Stomach (tissue), 9 donors: ENCODE results near the gene WBP4. TPM values are rescaled to one million over a fixed set of nuclear protein-coding genes. Genes with fewer than 3 reads are reported as not detected.

Experiments used
- DNase-seq, 2 donors: peaks; one replicate each; pipeline versions ENCODE4 v3.0.0 to v3.0.0-alpha.2; 2013 to 2019
- H3K27ac ChIP-seq, 5 donors: fragments of 200-600 bp in 4 of 5; sonication (generic) in 4 of 5; one replicate each; pipeline ENCODE4 v1.5.1; 2013 to 2019; ENCODE audit warnings: mild to moderate bottlenecking in 1 of 5, moderate library complexity in 1 of 5
- H3K27me3 ChIP-seq, 3 donors: fragments of 200-600 bp; sonication (generic); one replicate each; pipeline ENCODE4 v1.5.1; 2017 to 2019; ENCODE audit warnings: mixed run types in 1 of 3
- H3K36me3 ChIP-seq, 4 donors: fragments of 200-600 bp; sonication (generic); 1 replicate in 3 of 4; 2 replicates in 1 of 4; pipeline ENCODE4 v1.5.1; 2016 to 2019
- H3K4me1 ChIP-seq, 4 donors: fragments of 200-600 bp; sonication (generic); one replicate each; pipeline ENCODE4 v1.5.1; 2016 to 2019
- H3K4me3 ChIP-seq, 4 donors: fragments of 200-600 bp; sonication (generic) in 3 of 4; one replicate each; pipeline ENCODE4 v1.5.1; 2016 to 2019; ENCODE audit warnings: mild to moderate bottlenecking in 1 of 4
- H3K9me3 ChIP-seq, 4 donors: fragments of 200-600 bp; sonication (generic); one replicate each; pipeline ENCODE4 v1.5.1; 2016 to 2019
- CTCF ChIP-seq, 7 experiments: fragments of 450-650 bp in 4 of 7; fragments of 200-600 bp in 3 of 7; sonication (generic) in 3 of 7; IDR thresholded peaks; one replicate each; pipeline ENCODE4 v1.5.1; 2016 to 2019; ENCODE audit warnings: antibody characterized with exemption in 7 of 7, control low read depth in 2 of 7, mild to moderate bottlenecking in 1 of 7
- EP300 ChIP-seq: sonication (generic); formaldehyde crosslinking; IDR thresholded peaks from one replicate; pipeline ENCODE4 v1.6.1; 2017; ENCODE audit warnings: antibody characterized with exemption
- POLR2A ChIP-seq, 4 donors: fragments of 450-650 bp; IDR thresholded peaks; one replicate each; pipeline ENCODE4 v1.6.1; 2016; ENCODE audit warnings: antibody characterized with exemption in 4 of 4, control low read depth in 2 of 4, mild to moderate bottlenecking in 1 of 4, moderate library complexity in 1 of 4
- POLR2AphosphoS5 ChIP-seq, 3 donors: sonication (generic); formaldehyde crosslinking; IDR thresholded peaks; one replicate each; pipeline ENCODE4 v1.6.1; 2016; ENCODE audit warnings: antibody characterized with exemption in 3 of 3
- WGBS, 5 donors: extraction: QIAGEN DNeasy Blood & Tissue Kit in 3 of 5; methylation state at CpG; one replicate each; pipeline versions ENCODE4 v1.1.5 to v1.1.7; 2013 to 2018; 5-methylcytosine and 5-hydroxymethylcytosine counted together
- intact Hi-C: fragments of 100-400 bp; cut with DNase I; formaldehyde crosslinking; loops from one replicate; pipeline ENCODE4 v1.15.1; 2023; ENCODE audit warnings: low total_unique reads
- polyA plus RNA-seq, 3 donors: library from polyadenylated mRNA; stranded (reverse); fragments of 200-250 nt; gene quantifications; one replicate each; pipeline ENCODE4 v1.2.3, GENCODE V29; 2013
- total RNA-seq, 5 donors: library from RNA; depleted of rRNA; stranded (reverse); fragments of >200 nt; gene quantifications; one replicate each; pipeline versions ENCODE4 v1.1.0 to v1.2.3, GENCODE V29; 2014 to 2016
- donor health status: healthy with polysubstance abuse.
- donor health status: Bipolar disorder and iron deficiency.
- donor health status: healthy.

WBP4 gene
- total and polyA plus RNA-seq, 8 donors, result 0.58 to 18.9 (median 9.3) TPM

GRCh38 chr13:41019011-41019487 is 42.3 kb upstream of the WBP4 start, which contains the start of gene ELF1:
TSS of gene ELF1 (minus strand) at chr13:41019316. CDS start at chr13:40982054, 37,262 bp downstream.
- Histone ChIP-seq H3K4me3 (peak within 1 kb of the TSS; percentile 9 to 36 (median 32)), H3K36me3 (no peaks in the 10 kb centered on the region), H3K4me1 (peaks cover 8 to 96% (median 45%) of the 10 kb centered on the region in 4 donors), H3K27ac (peak within 1 kb of the TSS; percentile 82 to 92 (median 88)), H3K9me3 (no peaks in the 10 kb centered on the region), H3K27me3 (no peaks in the 10 kb centered on the region)
- intact Hi-C loops, result no loop called here
- 9 to 33% (median 21%) methylated on average over 4 of the region's 4 CpGs for WGBS, 5 donors
- peak in 2 of 3 donors; percentile 70 to 74 for TF ChIP-seq POLR2AphosphoS5 (IDR thresholded peaks at IDR 0.05)
- TF ChIP-seq EP300, result no peak
- DNase-seq, result peak; percentile 59 to 93

- intact Hi-C loops, result no loop called here
- Histone ChIP-seq H3K27me3 (no peaks in the 10 kb centered on the region), H3K4me3 (peak overlapping the region in 2 of 4 donors; percentile 32), H3K9me3 (no peaks in the 10 kb centered on the region), H3K27ac (peak overlapping the region; percentile 82 to 92 (median 88)), H3K36me3 (no peaks in the 10 kb centered on the region), H3K4me1 (peaks cover 4 to 96% (median 46%) of the 10 kb centered on the region in 4 donors)
- TF ChIP-seq CTCF (IDR thresholded peaks at IDR 0.05), result no peak
- no peak for TF ChIP-seq POLR2AphosphoS5 (IDR thresholded peaks at IDR 0.05)
- no peak for TF ChIP-seq POLR2A (IDR thresholded peaks at IDR 0.05)
- TF ChIP-seq EP300, result no peak
- WGBS, 5 donors, result 29 to 48% (median 31%) methylated on average over 2 of the region's 2 CpGs
- DNase-seq, result peak in 1 of 2 donors; percentile 70
Measured at GRCh38 chr13:41019578-41020347, 41.5 kb upstream of the WBP4 start.

GRCh38 chr13:41025518-41025917 is 35.8 kb upstream of the WBP4 start:
- peaks cover 0 to 14% (median 0%) of the 10 kb centered on the region in 4 donors for H3K36me3 ChIP-seq
- no peaks in the 10 kb centered on the region for H3K9me3 ChIP-seq
- TF ChIP-seq POLR2AphosphoS5 (IDR thresholded peaks at IDR 0.05) (no peak), EP300 (no peak), POLR2A (IDR thresholded peaks at IDR 0.05) (no peak), CTCF (IDR thresholded peaks at IDR 0.05) (no peak)
- H3K4me1 ChIP-seq, result peaks cover 8 to 93% (median 52%) of the 10 kb centered on the region in 4 donors
- H3K27ac ChIP-seq, result peak overlapping the region in 4 of 5 donors; percentile 22 to 51 (median 39)
- no peak for DNase-seq
- H3K4me3 ChIP-seq, result no peak overlapping the region
- WGBS, 5 donors, result 16 to 57% (median 34%) methylated on average over 4 of the region's 4 CpGs
- no peaks in the 10 kb centered on the region for H3K27me3 ChIP-seq
- intact Hi-C loops, result no loop called here

GRCh38 chr13:41026788-41027187 is 34.5 kb upstream of the WBP4 start:
- DNase-seq, result no peak
- H3K27ac ChIP-seq, result no peak overlapping the region
- no peaks in the 10 kb centered on the region for H3K27me3 ChIP-seq
- H3K36me3 ChIP-seq, result peaks cover 0 to 14% (median 0%) of the 10 kb centered on the region in 4 donors
- no peak for TF ChIP-seq POLR2A (IDR thresholded peaks at IDR 0.05)
- TF ChIP-seq POLR2AphosphoS5 (IDR thresholded peaks at IDR 0.05), result no peak
- no peak for TF ChIP-seq CTCF (IDR thresholded peaks at IDR 0.05)
- TF ChIP-seq EP300, result no peak
- H3K4me3 ChIP-seq, result no peak overlapping the region
- H3K4me1 ChIP-seq, result peaks cover 8 to 81% (median 51%) of the 10 kb centered on the region in 4 donors
- H3K9me3 ChIP-seq, result no peaks in the 10 kb centered on the region
- intact Hi-C loops, result no loop called here
- 85 to 96% (median 94%) methylated on average over 8 of the region's 8 CpGs for WGBS, 5 donors
